ENCODE data around the gene ATF6.

ATF6 gene

DNA sequence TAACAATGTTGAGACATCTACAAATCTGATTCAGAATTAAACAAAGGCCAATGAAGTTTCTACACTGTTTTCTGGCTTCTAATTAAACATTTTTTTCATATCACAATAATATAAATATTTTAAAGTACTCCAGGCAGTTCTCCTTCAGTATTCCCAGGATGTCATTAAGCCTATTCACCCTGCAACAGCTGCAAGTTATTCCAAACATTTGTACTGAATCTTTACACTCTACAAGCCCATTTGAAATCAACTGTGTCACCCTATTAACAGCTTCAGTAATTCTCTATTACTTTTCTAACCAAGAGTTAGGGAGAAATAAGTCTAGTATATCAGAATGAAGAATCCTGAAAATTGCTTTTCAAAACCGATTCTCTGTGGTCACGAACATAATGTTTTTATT is 133.0 kb downstream of the ATF6 start:
- DNase-seq (ENCODE audit: low spot score): no peak

DNA sequence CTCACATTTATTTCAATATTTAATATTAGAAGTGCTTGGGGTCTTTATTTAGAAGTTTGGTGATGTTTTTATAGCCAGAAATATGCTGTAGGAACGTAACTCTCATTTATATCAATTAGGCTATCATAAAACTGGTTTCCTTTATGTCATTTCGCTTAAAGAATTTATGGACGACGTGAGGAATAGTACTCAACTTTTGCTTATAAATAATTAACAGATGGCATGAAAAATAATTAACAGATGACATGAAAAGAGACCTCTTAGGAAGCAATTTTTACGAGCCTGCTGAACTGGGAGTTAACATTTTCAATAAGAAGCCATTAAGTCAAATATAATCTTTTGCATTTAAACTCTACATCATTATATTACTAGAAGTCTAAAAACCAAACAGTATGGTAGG is 134.0 kb downstream of the ATF6 start:
- DNase-seq (ENCODE audit: low spot score): no peak

DNA sequence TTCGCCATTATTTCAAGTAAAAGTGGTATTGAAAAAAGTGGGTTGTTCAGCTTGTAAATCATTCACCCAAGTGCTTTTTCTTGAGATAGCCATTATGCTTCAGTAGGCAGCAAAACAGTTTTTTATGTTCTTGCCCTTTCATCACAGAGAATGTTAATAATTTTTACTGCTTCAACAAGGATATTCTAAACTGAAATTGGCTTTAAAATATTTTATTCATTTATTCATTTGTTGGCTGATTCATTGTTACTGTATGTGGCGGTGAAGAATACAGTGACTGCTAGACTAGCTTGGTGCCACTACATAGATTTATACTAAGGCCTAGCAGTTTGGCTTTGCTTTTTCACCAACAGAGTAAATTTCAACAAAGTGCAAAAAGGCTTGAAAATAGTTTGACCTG is 136.1 kb downstream of the ATF6 start:
- no peak for DNase-seq (ENCODE audit: low spot score)

DNA sequence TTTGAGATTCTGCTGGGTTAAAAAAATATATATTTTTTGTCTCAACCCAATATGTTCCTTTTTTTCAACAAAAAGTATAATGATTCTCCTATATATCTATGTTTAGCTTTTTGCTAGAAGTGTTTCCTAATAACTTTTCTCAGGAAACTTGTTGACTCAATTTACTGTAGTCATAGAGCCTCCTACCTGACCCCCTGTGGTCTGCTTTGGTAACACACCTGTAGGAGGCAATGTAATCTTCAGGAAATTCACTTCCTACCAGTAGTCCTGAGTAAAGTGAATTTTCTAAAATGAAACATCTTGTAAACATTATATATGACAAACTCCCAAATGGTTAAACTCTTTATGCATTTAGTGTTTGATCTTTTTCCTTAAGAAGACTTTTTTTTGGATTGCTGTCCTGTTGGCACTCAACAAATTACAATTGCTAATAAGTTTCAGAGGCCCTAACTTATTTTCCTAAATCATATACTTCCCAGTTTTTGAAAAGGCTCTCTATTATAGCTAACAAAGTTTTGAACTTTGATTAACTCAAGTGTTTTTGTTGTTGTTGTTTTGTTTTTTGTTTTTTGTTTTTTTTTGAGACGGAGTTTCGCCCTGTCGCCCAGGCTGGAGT is 139.3 kb downstream of the ATF6 start:
- DNase-seq (ENCODE audit: low spot score): no peak

DNA sequence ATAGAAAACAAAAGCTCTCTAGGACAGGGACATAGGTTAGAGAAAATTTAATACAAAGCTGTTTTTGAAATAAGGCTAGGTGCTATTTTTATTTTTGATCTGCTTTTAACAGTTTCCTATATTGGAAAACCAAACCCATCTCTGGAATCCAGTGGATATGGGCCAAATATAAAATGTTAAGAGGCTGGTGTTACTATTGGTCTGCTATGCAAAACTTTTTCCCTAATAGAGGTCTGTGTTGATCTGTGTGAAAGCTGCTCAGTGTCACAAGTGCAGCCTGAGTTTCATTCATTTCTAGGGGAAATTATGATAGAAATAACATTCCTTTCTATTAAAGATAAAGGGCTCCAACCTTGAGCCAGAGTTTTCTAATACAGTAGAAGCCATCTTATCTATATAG is 141.1 kb downstream of the ATF6 start:
- DNase-seq (ENCODE audit: low spot score): no peak

DNA sequence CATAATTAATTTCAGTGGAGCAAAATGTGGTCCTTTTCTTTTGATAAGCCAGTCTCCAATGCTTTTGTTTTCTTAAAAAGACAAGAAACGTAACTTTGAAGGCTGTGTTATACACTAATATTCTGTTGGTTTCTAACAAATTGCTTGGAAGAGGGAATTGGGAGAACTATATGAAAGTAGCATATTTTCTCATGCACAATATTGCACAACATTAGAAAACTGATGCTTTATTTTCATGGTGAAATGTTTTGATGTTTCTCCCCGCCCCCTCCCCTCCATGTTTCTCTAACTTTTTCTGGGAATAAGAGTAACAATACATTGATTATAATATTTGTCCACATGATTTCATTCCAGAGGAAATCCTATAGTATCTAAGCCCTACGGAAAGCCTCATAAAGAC is 142.1 kb downstream of the ATF6 start:
- no peak for DNase-seq (ENCODE audit: low spot score)

DNA sequence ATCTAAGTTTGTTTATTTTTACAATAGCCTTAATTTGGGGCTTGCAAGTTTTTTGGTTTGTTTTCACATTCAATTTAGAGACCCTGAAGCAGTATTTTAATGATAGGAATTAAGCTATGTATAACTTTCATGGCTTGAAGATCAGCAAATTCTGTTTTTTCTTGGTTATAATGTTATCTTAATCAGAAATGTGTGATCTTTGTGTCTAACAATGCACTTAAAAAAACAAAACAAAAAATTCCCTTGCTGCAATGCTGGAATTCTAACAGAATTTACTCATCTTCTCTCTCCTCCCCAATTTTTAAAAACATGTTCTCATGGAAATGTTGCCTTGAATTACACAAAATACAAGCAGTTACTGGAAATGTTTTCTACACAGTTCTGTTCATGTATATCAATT is 144.5 kb downstream of the ATF6 start:
- no peak for DNase-seq (ENCODE audit: low spot score)

DNA sequence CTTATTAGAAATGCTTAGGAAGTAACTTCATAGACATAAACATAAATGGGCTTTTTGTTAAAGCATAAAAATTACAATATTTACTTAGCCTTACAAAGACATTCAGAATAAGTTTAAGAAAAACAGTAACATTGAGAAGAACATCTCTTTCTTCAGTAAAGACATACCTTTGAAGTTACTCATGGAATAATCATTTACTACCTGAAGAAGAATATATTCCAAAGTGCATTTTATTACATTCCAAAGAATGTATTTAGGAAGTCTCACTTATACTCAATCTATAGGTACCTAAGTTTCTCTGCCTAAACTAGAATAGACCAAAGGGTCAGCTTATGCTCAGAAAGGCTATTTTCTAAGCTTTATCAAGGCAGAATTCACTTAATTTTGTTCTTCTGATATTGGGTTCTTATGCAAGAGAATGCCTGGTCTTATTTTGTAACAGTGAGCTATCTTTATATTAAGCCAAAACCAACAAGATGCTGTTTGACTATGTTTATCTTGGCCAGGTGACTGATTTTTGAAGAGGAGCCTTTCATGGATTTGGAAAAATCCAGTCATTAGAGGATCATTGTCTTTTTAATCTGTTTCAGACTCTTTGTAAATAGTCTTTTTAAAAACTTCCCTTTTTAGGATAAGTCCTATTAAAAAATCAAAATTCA is 147.5 kb downstream of the ATF6 start:
- no peak for DNase-seq (ENCODE audit: low spot score)

DNA sequence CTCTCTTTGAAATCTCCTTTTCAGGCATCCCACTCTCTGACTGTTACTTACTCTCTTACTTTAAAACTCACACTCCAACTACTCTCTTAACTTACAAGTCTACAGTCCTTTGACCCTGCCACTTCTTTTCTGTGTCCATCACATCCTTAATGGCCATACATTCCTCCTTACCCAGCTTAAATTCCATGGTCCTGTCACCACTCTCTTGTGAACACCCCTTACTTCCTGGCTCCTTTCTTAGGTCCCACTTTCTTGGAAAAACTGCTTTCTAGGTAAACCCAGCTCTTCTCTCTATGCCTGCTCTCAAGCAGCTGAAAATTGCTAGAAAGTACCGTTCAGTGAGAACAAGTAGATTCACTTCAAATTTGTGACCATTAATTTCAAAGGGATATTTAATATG is 148.5 kb downstream of the ATF6 start:
- no peak for DNase-seq (ENCODE audit: low spot score)

DNA sequence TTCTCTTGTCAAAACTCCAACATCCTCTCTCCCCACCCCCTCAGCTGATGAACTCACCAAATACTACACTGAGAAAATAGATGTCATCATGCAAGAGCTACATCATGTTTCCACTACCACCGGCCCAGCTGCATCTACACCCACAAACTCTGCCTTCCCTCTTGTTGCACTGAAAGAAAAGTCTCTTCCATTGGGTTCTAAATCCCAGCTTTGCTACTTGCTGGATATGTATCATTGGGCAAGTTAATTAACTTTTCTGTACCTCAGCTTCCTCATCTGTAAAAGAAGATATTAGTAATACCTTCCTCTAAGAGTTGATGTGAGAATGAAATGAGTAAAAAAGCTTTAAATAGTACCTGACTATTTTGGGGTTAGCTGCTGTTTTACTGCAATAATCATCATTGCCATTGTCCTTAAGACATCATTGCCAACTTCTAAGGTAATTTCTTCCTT is 149.0 kb downstream of the ATF6 start:
- no peak for DNase-seq (ENCODE audit: low spot score)

DNA sequence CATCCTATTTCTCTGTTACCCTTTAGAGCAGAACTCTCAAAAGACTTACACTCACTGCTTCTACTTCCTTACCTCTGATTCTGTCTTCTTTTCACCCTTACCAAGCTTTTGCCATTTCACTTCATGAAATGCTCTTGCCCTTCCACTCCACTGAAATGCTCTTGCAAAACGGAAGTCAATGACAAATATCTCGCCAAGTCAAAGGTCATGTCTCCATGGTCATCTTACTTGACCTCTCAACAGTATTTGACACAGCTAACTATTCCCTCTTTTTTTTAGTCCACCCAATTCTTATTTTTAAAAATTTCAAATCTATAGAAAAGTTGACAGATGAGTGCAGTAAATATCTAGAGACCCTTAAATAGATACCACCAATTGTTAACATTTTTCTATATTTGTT is 149.9 kb downstream of the ATF6 start:
- DNase-seq (ENCODE audit: low spot score): no peak

DNA sequence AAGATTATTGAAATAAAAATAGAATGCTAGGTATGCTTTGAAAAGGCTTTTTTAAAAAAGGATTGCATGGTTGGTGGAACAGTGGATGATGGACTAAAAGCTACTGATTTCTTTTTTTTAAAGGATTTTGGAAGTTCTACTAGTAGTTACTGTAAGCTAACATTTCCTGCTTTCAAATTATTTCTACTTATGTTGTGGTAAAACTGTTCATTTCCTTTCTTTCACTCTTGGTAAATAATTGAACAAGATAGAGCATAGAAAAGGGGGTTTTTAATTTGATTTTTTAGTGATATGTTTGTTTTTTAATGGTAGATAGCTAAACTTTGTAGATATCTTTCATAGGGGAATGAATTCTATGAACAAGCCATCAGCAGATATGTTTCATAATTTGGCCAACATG is 153.1 kb downstream of the ATF6 start:
- DNase-seq (ENCODE audit: low spot score): no peak

DNA sequence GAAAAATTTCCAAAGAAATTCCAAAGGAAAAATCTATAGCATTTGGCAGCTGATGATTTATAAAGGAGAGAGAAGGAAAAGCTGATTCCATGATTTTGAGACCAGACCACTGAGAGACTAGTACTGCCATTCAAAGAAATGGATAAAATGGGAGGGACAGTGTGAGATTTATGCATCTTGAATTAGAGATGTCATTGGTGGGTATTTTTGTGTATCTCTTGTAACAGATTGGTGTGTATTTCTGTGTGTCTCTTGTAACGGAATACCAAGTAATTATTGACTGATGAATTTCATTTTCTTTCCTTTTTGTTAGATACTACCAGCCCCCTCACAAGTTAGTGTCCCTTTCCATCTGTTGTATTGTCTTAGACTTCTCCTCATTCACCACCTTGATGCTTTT is 155.4 kb downstream of the ATF6 start:
- no peak for DNase-seq (ENCODE audit: low spot score)

DNA sequence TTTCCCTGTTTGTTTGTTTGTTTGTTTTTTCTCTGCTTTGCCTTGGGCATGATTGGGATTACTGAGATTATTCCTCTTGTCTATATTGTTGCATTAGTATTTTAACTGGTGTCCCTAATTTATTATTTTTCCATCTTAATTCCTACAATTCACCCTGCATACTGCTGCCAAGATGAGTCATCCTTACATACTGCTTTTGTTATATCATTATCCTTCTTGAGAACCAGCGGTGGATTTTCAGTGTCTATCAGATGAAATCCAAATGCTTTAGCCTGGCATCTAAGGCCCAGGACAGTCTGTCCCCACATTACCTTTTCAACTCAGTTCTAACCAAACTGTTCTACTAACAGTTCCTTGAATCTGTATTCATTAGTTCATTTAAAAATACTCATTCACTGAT is 155.9 kb downstream of the ATF6 start:
- DNase-seq (ENCODE audit: low spot score): no peak

DNA sequence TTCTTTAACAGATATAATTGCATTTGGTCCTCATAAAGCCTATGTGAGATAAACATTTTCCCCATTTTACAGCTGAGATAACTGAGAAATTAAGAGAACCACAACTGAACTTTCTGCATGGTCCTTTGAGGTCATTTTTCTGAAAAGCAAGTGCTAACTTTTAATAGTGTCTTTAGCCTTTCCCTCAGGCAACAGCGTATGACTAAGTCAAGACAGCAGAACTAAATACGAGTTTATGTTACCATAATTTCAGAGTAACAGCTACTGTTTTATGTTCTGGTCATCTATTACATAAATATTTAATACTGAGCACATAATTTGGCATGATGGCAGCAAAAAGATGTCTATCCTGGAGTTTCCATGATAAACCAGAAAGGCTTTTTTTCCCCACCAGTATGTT is 161.9 kb downstream of the ATF6 start:
- DNase-seq (ENCODE audit: low spot score): no peak

DNA sequence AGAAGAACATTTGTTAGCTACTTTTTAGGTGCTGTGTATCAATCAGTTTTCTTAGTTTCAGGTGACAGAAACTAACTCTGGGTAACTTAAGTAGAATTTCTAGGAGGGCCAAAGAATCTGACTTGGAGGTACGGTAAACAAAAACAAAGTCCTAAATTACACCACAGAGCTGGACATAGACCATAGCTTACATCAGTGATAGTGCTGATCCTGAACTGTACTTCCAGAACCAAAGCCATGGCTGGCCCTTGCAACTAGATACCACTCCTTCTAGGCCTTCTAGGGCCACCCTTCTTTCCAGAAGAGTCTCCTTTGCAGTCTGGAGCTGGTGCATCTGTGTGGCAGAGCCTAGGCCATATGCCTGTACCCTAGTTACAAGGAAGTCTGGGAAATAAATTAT is 163.0 kb downstream of the ATF6 start:
- DNase-seq (ENCODE audit: low spot score): no peak

DNA sequence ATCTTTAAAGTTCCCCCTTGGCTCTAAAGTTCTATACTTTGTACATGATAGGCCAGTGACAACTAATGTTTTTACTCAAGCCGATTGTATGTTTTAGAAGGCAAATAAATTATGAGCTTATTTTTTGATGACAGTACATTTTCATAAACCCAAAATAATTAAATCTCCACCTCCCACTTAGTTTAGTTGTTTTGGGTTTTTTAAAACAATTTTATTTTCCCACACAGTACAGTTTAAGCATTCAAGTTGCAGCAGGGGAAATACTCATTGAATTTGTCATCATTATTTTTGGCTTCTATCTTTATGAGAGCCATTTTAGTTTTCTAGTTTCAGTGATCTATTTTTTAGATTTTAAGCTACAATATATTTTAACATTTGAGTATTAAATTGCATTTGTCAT is 163.9 kb downstream of the ATF6 start:
- no peak for DNase-seq (ENCODE audit: low spot score)

DNA sequence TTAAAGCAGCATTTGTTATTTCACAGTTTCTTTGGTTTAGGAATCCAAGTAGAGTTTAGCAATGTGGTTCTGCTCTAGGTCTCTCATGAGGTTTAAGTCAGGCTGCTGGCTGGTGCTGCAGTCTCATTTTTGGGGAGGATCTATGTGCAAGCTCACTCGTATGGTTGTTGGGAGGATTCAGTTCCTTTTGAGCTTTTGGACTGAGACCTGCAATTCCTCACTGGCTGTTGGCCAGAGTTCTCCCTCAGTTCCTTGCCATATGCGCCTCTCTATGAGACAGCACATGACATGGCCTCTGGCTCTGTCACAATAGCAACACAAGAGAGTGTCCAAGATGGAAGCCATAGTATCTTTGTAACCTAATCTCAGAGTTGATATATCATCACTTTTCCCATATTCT is 166.5 kb downstream of the ATF6 start:
- DNase-seq (ENCODE audit: low spot score): peak; percentile 52

DNA sequence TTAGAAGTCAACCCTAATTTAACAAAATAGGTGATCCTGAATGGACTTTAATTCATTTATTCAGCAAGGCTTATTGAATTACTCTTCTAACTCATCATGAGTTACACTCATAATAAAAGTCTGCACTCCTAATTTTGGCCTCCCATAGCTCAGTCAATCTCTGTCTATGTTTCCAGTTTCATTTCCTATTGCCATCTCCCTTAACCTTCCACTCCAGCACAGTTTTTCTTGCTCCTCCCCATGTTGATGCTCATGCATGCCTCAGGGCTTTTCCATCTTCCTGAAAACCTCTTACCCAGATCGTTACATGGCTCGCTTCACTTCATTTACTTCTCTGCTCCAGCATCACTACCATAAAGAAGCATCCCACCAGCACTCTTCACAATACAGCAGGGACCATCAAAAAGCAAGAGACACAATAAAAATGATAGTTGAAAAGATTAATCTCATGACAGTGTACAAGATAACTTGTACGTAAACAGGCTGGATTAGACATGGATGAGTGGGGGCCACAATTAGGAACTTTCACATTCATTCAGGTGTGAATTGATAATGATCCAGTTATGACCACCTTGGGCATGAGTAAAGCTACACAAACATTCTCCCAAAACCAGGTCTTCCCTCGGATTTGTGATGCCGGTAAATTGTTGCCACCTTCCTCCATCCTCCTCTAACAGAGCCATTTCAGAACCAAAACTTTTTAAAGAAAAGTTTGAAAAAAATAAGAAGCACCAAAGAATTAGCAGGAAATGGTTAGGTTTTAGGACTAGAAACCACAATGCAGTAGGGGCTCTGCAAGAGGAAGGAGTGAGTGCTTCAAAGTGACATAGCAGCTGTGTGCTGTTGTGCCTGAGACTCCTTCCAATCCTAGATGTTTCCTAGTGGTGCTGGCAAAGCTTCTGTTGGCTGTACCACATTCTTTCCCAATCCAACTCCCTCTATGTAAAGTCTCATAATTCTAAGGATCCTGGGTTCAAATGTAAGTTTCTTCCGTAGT is 167.8 kb downstream of the ATF6 start:
- no peak for DNase-seq (ENCODE audit: low spot score)

DNA sequence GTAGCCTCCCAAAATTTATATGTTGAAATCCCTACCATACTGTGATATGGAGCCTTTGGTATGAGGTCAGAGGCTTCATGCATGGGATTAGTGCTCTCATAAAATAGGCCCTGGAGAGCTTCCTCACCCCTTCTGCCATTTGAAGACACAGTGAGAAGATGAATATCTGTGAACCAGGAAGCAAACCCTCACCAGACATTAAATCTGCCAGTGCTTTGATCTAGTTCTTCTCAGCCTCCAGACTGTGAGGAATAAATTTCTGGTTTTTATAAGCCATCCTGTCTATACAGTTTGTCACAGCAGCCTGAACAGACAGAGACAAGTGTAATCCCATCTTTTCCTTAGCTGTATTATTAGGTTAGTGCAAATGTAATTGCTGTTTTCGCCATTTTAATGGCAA is 169.1 kb downstream of the ATF6 start:
- DNase-seq (ENCODE audit: low spot score): no peak

DNA sequence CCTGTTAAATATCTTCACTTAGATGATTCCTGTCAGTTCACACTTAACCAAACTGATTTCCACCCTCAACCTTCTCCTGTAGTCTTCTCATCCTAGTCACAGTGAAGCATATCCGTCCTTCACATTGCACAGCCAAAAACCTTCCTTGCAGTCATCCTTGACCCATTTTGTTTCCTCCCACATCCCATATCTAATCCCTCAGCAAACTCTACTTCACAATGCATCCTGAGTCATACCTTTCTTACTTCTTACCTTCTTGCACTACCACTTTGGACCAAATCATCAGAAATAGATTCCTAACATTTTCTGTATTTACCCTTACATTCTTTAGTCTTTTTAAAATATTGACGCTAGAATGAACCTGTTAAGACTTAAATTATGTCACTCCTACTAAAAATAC is 170.7 kb downstream of the ATF6 start:
- DNase-seq (ENCODE audit: low spot score): no peak

DNA sequence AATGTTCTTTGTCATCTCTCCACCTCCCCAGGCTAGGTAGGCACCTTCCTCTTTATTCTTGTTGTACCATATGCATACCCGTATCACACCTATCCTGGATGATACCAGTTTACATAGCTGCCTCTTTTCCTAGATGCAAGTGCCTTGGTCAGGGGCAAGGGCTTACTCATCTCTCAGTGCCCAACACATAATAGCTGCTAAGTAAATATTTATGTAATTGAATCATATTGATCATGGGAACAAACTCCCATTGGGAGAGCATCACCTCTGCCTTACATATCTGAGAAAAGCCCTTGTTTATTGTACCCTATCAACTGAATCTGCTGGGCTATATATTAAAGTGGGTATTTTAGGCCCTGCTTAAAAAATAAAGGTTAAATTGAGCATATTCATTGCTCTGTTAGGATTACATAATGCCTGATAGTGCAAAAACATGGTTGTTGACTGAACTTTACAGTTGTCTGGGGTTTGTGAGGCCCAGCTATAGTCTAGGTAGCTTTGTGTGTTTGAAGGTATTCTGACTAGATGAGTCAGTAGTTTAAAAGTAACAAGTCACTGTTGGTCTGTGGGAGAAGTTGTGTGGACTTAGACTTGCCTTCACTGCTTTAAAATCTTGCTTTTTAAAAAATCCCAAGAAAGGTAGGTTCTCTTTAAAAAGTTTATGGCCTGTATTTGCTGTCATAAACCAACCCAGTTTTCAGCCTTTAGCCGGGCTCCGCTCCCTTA is 174.9 kb downstream of the ATF6 start:
- DNase-seq (ENCODE audit: low spot score): no peak
